GM18873 (cell line): ENCODE data around the gene CARD11.
"Not testable (repeated sequence)": the region's sequence is repeated elsewhere in the genome, so short reads cannot be mapped to it uniquely, and the experiment has no call there.

Experiments used
- ATAC-seq: cut with Tn5 transposase; IDR thresholded peaks from one replicate; pipeline ENCODE4 v1.9.1; 2021; ENCODE audit warnings: mild to moderate bottlenecking, moderate library complexity, moderate number of reproducible peaks; ENCODE audit not compliant: unreplicated experiment, low FRiP score

Gene CARD11

GRCh38 chr7:3025616-3026015 is 18.1 kb downstream of the CARD11 start:
- ATAC-seq = no peak

- ATAC-seq = no peak
Measured at GRCh38 chr7:3021825-3022224, 21.8 kb downstream of the CARD11 start.

- ATAC-seq = not testable (repeated sequence)
Measured at GRCh38 chr7:3021224-3021623, 22.4 kb downstream of the CARD11 start.

- no peak for ATAC-seq
Measured at GRCh38 chr7:3020416-3020815, 23.3 kb downstream of the CARD11 start.

GRCh38 chr7:3019801-3020200 is 23.9 kb downstream of the CARD11 start:
- no peak for ATAC-seq

- no peak for ATAC-seq
Measured at GRCh38 chr7:3013975-3014792, 29.5 kb downstream of the CARD11 start.

GRCh38 chr7:3011211-3011852 is 32.3 kb downstream of the CARD11 start:
- no peak for ATAC-seq

GRCh38 chr7:3010161-3010560 is 33.5 kb downstream of the CARD11 start:
- ATAC-seq = no peak

- ATAC-seq = no peak
Measured at GRCh38 chr7:3009086-3009485, 34.6 kb downstream of the CARD11 start.

GRCh38 chr7:3008386-3008785 is 35.3 kb downstream of the CARD11 start:
- ATAC-seq = no peak

- no peak for ATAC-seq
Measured at GRCh38 chr7:3007696-3008095, 36.0 kb downstream of the CARD11 start.

GRCh38 chr7:3005257-3005656 is 38.4 kb downstream of the CARD11 start:
- no peak for ATAC-seq

GRCh38 chr7:3003936-3004335 is 39.7 kb downstream of the CARD11 start:
- ATAC-seq = no peak

GRCh38 chr7:3002631-3003030 is 41.0 kb downstream of the CARD11 start:
- ATAC-seq = no peak

GRCh38 chr7:3000566-3000965 is 43.1 kb downstream of the CARD11 start:
- no peak for ATAC-seq

GRCh38 chr7:2999078-2999500 is 44.6 kb downstream of the CARD11 start:
- ATAC-seq = no peak

GRCh38 chr7:2997014-2997413 is 46.7 kb downstream of the CARD11 start:
- ATAC-seq = no peak

GRCh38 chr7:2996141-2996540 is 47.5 kb downstream of the CARD11 start:
- ATAC-seq = no peak

GRCh38 chr7:2993868-2994267 is 49.8 kb downstream of the CARD11 start:
- no peak for ATAC-seq

- no peak for ATAC-seq
Measured at GRCh38 chr7:2993396-2993795, 50.3 kb downstream of the CARD11 start.

GRCh38 chr7:2990949-2991470 is 52.7 kb downstream of the CARD11 start:
- ATAC-seq = no peak

- no peak for ATAC-seq
Measured at GRCh38 chr7:2986561-2986960, 57.1 kb downstream of the CARD11 start.
